ENCODE results near the gene KRT32.
"Not testable (repeated sequence)": the region's sequence is repeated elsewhere in the genome, so short reads cannot be mapped to it uniquely, and the experiment has no call there.

Gene KRT32

DNA sequence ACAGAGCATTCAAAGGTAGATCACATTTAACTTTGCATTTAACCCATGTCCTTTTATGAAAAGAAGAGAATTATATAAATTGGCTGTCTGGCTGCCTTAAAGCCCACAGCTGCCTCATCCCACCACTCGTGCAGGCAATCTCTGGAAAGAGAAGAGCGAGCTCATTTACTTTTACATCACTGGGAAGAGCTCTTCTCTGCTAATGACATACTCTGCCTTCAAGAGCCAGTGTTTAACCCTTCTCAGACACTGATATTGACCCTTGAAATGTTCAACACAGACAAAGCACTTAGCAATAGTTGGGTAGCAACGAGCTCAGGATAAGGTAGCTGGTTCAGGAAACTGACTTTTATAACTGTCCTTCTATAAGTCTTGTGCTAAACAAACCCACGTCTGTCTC is 33.2 kb downstream of the KRT32 start:
- no peak overlapping the region for H3K27ac Mint-ChIP-seq
- no peak for ATAC-seq
- H3K4me3 Mint-ChIP-seq = no peak overlapping the region
- no peaks in the 10 kb centered on the region for H3K4me1 Mint-ChIP-seq
- H3K27me3 Mint-ChIP-seq = peaks cover 43% of the 10 kb centered on the region
- H3K36me3 Mint-ChIP-seq = no peaks in the 10 kb centered on the region
- no peaks in the 10 kb centered on the region for H3K9me3 Mint-ChIP-seq

DNA sequence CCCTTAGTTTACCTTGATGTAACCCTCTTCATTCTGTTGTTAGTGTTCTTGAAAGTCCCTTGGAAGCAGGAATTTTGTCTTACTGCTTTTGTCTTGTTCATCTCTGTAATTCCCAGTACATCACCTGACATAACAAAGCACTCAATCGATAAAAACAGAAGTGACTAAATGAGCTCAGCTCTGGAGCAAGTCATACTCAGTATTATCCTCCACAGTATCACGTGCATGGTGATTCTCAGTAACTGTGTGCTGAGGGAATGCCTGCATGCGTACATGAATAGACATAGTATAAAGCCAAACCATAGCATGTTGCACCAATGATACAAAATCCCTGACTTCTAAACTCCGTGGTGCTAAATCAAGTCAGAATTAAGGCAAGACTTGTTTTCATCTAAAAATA is 33.6 kb downstream of the KRT32 start:
- Mint-ChIP-seq H3K36me3 (no peaks in the 10 kb centered on the region), H3K4me3 (no peak overlapping the region), H3K9me3 (no peaks in the 10 kb centered on the region), H3K27ac (no peak overlapping the region), H3K4me1 (no peaks in the 10 kb centered on the region), H3K27me3 (peaks cover 47% of the 10 kb centered on the region)
- no peak for ATAC-seq

DNA sequence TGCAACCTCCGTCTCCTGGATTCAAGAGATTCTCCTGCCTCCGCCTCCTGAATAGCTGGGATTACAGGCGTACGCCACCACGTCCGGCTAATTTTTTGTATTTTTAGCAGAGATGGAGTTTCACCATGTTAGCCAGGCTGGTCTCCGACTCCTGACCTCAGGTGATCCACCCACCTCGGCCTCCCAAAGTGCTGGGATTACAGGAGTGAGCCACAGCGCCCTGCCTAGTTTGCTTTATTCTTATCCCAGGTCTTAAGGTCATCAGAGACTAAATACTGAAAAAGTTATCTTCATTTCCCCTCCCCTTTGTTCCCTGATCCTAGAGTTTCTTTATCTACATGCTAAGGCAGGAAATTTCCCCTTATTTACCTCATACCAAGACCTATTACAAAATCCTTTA is 36.8 kb downstream of the KRT32 start:
- not testable (repeated sequence) for H3K36me3 Mint-ChIP-seq, H3K27ac Mint-ChIP-seq, H3K4me1 Mint-ChIP-seq, ATAC-seq, H3K9me3 Mint-ChIP-seq, H3K4me3 Mint-ChIP-seq
- H3K27me3 Mint-ChIP-seq = peaks cover 53% of the 10 kb centered on the region

DNA sequence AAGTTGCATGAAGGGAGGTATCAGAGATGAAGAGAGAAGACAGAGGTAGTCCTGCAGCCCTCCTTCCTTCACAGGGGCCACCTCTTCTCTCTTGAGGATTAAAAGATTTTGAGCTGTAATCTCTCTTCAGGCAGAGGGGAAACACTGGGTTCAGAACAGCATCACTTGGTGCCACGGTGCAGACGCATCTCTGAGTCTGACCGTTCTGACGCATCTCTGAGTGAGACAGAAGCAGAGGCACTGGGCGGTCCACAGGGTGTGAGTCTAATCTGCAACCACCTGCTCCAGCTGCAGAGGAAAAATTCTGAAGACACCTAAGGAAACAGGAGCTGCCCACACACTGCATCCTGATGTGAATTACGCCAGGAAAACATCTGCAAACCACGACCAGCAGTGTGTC is 37.5 kb downstream of the KRT32 start:
- Mint-ChIP-seq H3K27me3 (peaks cover 53% of the 10 kb centered on the region), H3K4me3 (no peak overlapping the region), H3K4me1 (no peaks in the 10 kb centered on the region), H3K9me3 (no peaks in the 10 kb centered on the region), H3K36me3 (no peaks in the 10 kb centered on the region), H3K27ac (no peak overlapping the region)
- no peak for ATAC-seq

DNA sequence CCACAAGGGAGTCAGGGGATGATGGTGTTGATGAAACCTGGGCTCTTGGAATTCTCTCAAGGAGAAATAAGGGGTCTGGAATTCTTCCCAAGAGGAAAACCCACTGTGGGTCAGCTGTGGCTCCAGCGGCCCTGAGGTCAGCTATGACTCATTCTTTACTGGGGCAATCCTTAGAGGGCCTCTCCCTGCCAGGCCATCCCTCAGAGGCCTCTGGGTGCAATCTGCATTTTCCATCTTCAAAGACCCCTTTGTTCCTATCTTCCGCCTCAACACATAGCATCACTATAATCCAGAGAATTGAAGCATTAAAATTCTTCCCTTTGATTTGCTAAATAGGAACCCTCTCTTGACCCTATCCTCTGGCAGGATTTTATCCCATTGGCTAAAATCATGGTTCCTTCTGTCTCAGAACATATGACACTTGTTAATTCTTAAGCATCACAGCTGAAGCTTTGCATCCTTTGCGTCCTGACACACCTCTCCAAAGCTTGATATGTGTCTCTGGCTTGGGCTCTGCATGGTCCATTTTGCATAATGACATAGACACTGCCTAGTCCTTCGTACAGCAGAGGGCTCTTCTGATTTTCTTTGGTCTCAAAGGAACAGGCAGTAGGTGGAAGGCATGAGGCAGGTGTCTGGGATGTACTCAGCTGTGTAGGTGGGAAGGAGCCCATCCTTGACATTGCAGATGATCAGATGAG is 38.4 kb downstream of the KRT32 start:
- Mint-ChIP-seq H3K27me3 (peaks cover 46% of the 10 kb centered on the region), H3K9me3 (no peaks in the 10 kb centered on the region), H3K36me3 (no peaks in the 10 kb centered on the region), H3K4me1 (no peaks in the 10 kb centered on the region), H3K4me3 (no peak overlapping the region), H3K27ac (no peak overlapping the region)
- ATAC-seq = no peak

DNA sequence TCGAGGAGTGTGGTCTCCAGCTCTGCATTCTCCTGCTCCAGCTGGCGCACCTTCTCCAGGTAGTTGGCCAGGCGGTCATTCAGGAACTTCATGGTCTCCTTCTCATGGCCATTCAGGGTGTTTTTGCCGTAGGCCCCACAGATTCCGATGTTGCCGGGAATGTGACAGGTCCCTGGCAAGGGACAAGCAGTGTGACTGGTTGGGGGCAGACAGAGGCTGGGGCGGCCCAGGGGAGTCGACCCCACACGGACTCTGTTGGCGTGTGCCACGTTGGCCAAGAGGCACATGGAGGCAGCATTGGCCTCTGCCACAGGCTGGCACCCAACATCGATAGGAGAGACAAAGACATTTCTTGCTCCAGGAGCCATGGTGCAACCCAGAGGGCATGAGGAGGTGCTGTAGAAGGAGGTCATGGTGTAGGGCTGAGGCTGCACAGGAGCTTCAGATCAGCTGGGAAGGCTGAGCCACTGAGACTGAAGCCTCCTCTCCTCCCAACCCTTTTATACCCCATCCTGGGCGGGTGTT is 43.0 kb downstream of the KRT32 start, which contains the start of gene KRT37:
Gene KRT37, minus strand, starts transcription at position 475 of the 525 bp plus-strand sequence. Its CDS starts 62 bp downstream, at position 413.
- no peak for ATAC-seq
- no peak within 1 kb of the TSS for H3K27ac Mint-ChIP-seq
- no peaks in the 10 kb centered on the region for H3K9me3 Mint-ChIP-seq

DNA sequence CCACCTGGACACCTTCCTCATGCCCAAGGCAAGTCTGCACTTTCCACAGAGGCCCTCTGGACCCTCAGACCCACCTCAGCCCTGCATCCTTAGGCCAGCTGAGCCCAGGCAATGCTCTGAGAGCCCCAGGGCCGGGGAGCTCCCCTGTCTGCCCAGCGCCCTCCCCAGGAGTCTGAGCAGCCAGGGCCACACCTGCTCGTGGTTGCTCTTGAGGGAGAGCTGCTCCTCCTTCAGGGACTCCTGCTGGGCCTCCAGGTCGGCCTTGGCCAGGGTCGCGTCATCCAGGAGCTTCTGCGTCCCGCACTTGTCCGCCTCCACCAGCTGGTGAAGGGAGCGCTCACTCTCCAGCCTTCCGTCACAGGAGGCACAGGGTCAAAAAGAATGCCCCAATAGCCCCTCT is 44.6 kb downstream of the KRT32 start:
- ATAC-seq, H3K27me3 Mint-ChIP-seq, H3K4me3 Mint-ChIP-seq: not testable (repeated sequence)

More for the DNA sequence above, 43.0 kb downstream of the KRT32 start, which contains the start of gene KRT37:
- peaks cover 20% of the 10 kb centered on the region for H3K27me3 Mint-ChIP-seq
- no peaks in the 10 kb centered on the region for H3K4me1 Mint-ChIP-seq
- H3K4me3 Mint-ChIP-seq = no peak within 1 kb of the TSS
- no peaks in the 10 kb centered on the region for H3K36me3 Mint-ChIP-seq

DNA sequence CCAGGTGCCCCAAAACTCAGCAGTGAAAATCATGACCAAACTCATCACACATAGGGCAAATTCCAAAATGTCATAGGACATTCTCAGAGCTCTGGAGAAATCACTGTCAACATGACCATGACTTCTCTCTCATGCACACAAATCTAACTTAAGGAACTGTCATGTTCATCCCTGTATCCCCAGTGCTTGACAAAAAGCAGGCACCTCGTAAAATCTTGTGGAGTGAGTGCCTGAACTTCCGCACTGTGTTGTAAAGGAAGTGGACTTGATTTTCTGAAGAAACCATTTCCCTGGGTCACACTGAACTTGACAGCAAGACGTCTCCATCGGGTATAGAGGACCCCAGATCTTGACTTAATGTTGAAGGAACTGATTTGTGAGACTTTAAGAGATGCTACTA is 45.6 kb downstream of the KRT32 start:
- no peaks in the 10 kb centered on the region for H3K9me3 Mint-ChIP-seq
- no peak overlapping the region for H3K27ac Mint-ChIP-seq
- no peaks in the 10 kb centered on the region for H3K27me3 Mint-ChIP-seq
- no peak for ATAC-seq
- no peak overlapping the region for H3K4me3 Mint-ChIP-seq
- no peaks in the 10 kb centered on the region for H3K36me3 Mint-ChIP-seq
- peaks cover 10% of the 10 kb centered on the region for H3K4me1 Mint-ChIP-seq

More for the DNA sequence above, 44.6 kb downstream of the KRT32 start:
- not testable (repeated sequence) for H3K4me1 Mint-ChIP-seq, H3K36me3 Mint-ChIP-seq, H3K9me3 Mint-ChIP-seq, H3K27ac Mint-ChIP-seq

DNA sequence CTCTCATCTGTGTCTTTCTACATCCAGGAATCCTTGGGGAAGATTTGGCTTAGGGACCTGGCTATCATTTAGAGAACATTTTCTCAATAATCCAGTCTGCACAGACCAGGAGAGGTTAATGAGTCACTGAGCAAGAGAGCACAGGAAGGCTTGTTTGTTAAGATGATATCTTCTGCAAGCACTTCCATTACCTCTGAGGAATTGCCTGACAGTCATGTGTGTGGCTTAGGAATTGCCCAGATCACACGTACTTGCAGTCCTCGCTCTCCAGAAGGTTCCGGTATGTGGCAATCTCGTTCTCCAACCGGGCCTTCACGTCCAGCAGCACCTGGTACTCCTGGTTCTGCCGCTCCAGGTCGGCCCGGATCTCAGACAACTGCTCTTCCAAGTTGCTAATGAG is 46.1 kb downstream of the KRT32 start:
- H3K9me3 Mint-ChIP-seq = no peaks in the 10 kb centered on the region
- ATAC-seq = no peak
- H3K27ac Mint-ChIP-seq = no peak overlapping the region
- peaks cover 10% of the 10 kb centered on the region for H3K4me1 Mint-ChIP-seq
- H3K27me3 Mint-ChIP-seq = no peaks in the 10 kb centered on the region
- H3K4me3 Mint-ChIP-seq = no peak overlapping the region
- H3K36me3 Mint-ChIP-seq = no peaks in the 10 kb centered on the region

DNA sequence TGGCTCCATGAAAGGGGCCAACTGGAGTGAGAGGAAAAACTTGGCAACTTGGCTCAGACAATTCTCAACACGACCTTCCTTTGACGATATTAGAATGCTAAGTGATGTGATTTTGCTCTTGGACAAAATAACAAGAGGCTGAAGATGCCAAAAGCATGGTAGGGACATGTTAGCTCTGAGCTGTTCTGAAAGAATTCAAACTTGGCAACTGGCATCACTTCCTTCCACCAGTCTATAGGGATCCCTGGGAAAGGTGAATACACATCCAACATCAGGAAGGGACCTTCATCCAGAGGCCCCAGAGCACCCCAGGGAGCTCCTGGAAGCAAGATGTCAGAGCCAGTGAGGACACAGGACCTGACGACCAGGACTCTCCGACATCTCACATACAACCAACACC is 47.1 kb downstream of the KRT32 start:
- Mint-ChIP-seq H3K4me3 (no peak overlapping the region), H3K27ac (no peak overlapping the region), H3K4me1 (peaks cover 10% of the 10 kb centered on the region), H3K9me3 (no peaks in the 10 kb centered on the region), H3K36me3 (no peaks in the 10 kb centered on the region), H3K27me3 (no peaks in the 10 kb centered on the region)
- ATAC-seq = no peak

DNA sequence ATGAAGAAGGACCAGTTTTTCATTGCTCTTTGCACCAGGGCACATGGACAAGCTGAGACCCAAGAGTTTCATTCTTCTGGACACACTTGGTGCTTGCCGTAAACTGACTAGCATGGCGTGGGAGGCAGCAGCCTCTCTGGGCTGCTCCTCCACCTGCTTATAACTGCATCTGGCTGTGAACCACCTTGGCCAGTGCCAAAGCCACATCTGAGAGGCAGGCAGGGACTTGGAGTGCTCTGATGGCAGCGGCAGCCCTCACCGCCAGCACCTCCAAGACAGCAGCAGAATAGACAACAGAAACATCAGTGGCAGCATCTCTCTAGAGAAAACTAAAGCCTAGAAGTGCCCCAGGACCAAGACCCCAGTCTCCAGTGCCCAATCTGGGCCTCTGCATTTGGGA is 47.5 kb downstream of the KRT32 start:
- no peak overlapping the region for H3K27ac Mint-ChIP-seq
- no peaks in the 10 kb centered on the region for H3K9me3 Mint-ChIP-seq
- no peaks in the 10 kb centered on the region for H3K36me3 Mint-ChIP-seq
- H3K4me1 Mint-ChIP-seq = peaks cover 10% of the 10 kb centered on the region
- no peaks in the 10 kb centered on the region for H3K27me3 Mint-ChIP-seq
- no peak overlapping the region for H3K4me3 Mint-ChIP-seq
- ATAC-seq = no peak

DNA sequence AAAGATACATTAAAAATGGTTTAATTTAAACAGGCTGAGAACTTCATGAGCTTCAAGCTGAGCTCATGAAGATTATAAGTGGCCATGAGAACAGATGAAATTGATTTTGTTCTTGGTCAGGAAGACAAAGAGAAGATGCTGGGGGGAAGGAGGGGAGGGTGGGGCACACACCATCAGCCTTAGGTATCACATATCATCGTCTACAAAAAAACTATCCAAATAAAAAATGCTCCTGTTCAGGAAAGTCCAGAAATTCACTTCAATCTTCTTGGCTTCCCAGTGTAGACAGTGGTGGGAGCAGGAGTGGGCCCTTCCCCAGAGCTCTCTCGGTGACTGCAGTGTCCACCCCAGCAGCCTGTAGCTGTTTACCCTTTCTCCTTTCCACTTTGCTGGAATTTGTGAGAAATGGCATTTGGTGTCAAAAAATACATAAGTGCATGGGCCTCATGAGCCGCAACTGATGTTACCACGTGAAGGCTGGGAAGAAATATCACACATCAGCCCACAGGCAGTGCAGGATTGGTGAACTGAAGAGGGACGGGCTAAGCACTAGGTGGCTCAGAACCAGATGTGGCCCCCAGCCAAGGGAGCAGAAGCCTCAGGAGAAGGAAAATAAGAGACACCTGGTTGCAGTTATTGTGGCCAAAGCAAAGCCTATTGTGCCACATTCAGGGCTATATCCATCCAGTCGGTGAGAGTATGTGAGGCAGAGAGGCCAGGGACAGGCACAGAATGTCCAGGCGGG is 48.9 kb downstream of the KRT32 start:
- H3K27me3 Mint-ChIP-seq = no peaks in the 10 kb centered on the region
- no peaks in the 10 kb centered on the region for H3K9me3 Mint-ChIP-seq
- no peaks in the 10 kb centered on the region for H3K36me3 Mint-ChIP-seq
- no peak overlapping the region for H3K4me3 Mint-ChIP-seq
- no peak for ATAC-seq
- peaks cover 10% of the 10 kb centered on the region for H3K4me1 Mint-ChIP-seq
- no peak overlapping the region for H3K27ac Mint-ChIP-seq

DNA sequence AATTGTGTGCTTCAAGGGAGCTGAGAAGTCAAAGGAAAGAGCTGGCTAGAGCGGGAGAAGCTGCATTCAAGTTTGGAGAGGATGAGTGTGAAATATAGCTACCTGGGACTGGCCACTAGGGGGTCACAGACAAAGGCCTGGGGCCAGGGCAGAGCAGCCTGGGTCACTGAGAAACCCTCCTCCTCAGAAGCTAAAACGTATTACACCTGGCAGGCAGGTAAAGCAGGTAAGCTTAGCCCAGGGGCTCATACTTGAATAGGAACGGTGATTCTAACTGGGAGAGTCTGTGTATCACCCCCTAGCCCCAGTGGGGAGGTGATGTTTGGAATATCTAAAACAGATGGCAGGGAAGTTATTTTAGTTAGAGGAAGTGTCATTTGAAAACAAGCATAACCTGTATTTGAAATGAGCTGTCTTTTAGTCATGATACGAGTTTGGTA is 49.6 kb downstream of the KRT32 start:
- H3K36me3 Mint-ChIP-seq = no peaks in the 10 kb centered on the region
- no peak overlapping the region for H3K27ac Mint-ChIP-seq
- H3K27me3 Mint-ChIP-seq = no peaks in the 10 kb centered on the region
- H3K4me3 Mint-ChIP-seq = no peak overlapping the region
- no peaks in the 10 kb centered on the region for H3K9me3 Mint-ChIP-seq
- peak; percentile 62 for ATAC-seq
- peaks cover 10% of the 10 kb centered on the region for H3K4me1 Mint-ChIP-seq

DNA sequence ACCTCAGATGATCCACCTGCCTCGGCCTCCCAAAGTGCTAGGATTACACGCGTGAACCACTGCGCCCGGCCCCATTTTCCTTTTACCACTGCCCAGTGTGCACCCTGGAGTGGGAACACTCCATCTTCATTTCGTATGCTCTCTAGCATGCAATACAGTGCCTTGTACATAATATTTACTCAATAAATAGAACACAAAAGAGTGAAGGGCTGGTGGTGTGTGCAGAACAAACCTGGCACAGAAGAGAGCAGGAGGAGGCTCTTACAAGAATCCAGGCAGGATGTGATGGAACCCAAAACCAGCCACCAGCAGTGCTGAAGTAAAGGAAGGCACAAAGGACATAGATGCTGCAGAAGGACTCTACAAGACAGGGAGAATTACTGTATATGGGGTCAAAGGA is 50.1 kb downstream of the KRT32 start:
- Mint-ChIP-seq H3K36me3 (no peaks in the 10 kb centered on the region), H3K9me3 (no peaks in the 10 kb centered on the region), H3K27ac (no peak overlapping the region), H3K4me3 (no peak overlapping the region), H3K4me1 (peaks cover 10% of the 10 kb centered on the region), H3K27me3 (peaks cover 3% of the 10 kb centered on the region)
- ATAC-seq = no peak

DNA sequence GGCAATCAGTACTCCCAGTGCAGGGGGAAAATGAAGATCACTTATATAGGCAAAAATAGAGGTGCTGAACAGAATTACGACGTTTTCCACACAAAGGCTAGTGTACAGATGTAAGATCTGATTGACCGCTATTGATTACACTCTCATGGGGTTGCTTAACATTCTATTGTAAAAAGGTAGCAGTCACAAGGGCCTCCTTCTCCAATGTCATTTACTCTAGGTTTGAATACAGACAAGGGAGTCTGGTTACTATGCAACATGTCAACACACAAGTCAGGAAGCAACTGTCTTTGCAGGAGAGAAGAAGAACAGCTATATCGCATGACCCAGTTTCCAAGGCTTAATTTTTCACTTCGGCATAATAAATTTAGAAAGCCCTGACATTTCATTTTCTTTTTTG is 50.7 kb downstream of the KRT32 start:
- H3K36me3 Mint-ChIP-seq = no peaks in the 10 kb centered on the region
- no peak overlapping the region for H3K27ac Mint-ChIP-seq
- H3K4me3 Mint-ChIP-seq = no peak overlapping the region
- peaks cover 10% of the 10 kb centered on the region for H3K27me3 Mint-ChIP-seq
- no peak for ATAC-seq
- no peaks in the 10 kb centered on the region for H3K9me3 Mint-ChIP-seq
- peaks cover 10% of the 10 kb centered on the region for H3K4me1 Mint-ChIP-seq

DNA sequence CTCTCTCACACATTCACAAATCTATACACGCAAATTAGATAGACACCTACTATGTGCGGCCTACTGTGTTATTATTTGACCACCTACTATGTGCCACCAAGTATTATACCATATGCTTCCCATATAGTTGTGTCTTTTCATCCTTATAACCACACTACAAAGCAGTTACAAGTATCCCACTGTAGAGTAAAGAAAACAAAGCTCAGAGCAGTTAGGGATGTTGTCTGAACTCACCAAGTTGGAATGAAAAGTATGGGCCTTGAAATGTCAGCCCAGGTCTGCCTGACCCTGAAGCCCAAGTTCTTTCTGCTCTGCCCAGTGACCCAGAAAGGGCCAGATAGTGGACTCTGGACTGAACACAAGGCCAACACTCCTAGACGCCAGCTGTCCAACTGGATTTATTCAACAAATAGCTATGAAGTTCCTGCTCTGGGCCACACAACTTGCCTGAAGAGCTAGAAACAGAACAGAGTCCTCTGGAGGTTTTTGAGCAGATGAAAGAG is 51.3 kb downstream of the KRT32 start:
- Mint-ChIP-seq H3K9me3 (no peaks in the 10 kb centered on the region), H3K36me3 (no peaks in the 10 kb centered on the region), H3K4me1 (peaks cover 10% of the 10 kb centered on the region), H3K4me3 (no peak overlapping the region), H3K27me3 (peaks cover 16% of the 10 kb centered on the region), H3K27ac (no peak overlapping the region)
- ATAC-seq = no peak

All from stimulated activated memory B cell treated with anti-CD40 and anti-IgM and Interleukin-4, amounts not matched to agents 10 μg/mL and 1 μg/mL and 100 μg/mL, for 72 hours (primary cell).